ENCODE data around the gene ASCC1.
"Not testable (repeated sequence)": the region's sequence is repeated elsewhere in the genome, so short reads cannot be mapped to it uniquely, and the experiment has no call there.

The ASCC1 gene

DNA sequence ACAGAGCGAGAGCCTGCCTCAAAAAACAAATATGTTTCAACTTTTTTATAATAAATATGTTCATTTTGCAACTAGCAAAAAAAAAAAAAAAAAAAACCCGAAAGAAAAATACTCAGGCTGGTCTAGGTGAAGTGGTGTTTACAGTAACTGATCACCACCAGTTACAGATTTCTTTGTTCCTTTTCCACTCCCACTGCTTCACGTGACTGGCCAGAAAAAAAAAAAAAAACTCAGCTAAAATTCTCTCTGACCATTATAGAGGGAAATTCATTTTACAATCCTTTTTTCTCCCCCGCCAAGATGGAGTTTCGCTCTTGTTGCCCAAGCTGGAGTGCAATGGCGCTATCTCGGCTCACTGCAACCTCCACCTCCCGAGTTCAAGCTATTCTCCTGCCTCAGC is 4.6 kb upstream of the ASCC1 start:
- DNase-seq (ENCODE audit: low read depth, low spot score), result no peak

DNA sequence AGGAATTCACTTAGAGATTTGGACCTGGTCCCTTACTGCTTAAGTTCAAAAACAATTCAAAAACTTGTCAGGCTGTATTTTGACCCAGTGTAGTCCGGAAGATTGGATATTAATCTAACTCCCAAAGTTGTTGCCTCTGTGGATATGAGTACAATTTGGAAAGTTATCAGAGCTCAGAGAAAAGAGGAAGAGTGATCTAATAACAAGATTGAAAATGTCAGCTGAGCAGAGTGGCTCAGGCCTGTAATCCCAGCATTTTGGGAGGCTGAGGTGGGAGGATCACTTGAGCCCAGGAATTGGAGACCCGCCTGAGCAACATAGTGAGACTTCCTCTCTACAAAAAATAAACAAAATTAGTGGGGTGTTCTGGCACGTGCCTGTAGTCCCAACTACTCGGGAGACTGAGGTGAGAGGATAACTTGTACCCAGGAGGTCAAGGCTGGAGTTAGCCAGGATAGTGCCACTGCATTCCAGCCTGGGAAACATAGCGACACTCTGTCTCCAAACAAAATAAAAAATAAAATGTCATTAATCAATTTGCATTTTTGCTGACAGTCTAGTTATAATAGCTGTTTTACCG is 3.2 kb upstream of the ASCC1 start:
- DNase-seq (ENCODE audit: low read depth, low spot score), result no peak

DNA sequence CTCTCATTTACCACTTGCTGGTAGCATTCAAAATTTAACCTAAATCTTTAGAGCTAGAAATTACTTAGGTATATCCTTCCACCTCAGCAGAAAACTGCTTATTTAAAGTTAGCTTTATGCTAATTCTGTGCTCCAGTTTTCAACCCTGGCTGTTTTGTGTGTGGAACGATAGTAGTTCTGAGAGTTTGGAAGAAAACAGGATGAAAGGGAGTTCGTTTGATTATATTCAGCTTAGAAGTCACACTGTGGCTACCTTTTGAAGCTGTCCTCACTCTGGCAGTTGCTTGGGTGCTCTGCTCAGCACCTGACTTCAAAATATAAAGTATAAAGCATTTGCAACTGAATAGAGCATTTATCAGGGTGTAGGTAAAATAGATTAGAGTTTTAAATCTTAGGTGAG is 2.6 kb upstream of the ASCC1 start:
- DNase-seq (ENCODE audit: low read depth, low spot score), result no peak

DNA sequence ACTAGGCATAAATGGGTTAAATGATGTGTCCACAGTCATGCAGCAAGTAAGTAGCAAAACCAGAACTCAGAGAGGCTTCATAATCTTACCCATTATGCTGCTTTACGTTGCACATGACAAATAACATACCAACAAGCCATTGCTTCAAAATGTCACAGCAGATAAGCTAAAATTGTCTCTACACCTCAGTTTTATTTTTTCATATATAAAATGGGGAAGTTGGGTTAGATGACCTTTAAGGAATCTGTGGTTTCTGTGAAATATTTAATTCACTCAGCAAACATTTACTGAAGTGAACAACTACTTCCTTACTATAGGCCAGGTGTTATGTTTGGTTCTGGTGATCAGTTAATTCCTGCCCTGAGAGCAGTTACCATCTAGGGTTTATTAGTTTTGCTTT is 2.2 kb upstream of the ASCC1 start:
- no peak for DNase-seq (ENCODE audit: low read depth, low spot score)

DNA sequence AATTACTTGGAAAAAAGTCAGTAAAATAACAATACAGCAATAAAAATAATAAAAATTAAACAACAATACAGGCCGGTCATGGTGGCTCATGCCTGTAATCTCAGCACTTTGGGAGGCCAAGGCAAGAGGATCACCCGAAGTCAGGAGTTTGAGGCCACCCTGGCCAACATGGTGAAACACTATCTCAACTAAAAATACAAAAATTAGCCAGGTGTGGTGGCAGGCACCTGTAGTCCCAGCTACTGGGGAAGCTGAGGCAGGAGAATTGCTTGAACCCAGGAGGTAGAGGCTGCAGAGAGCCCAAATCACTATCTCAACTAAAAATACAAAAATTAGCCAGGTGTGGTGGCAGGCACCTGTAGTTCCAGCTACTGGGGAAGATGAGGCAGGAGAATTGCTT is 4.2 kb downstream of the ASCC1 start:
- not testable (repeated sequence) for DNase-seq (ENCODE audit: low read depth, low spot score)

DNA sequence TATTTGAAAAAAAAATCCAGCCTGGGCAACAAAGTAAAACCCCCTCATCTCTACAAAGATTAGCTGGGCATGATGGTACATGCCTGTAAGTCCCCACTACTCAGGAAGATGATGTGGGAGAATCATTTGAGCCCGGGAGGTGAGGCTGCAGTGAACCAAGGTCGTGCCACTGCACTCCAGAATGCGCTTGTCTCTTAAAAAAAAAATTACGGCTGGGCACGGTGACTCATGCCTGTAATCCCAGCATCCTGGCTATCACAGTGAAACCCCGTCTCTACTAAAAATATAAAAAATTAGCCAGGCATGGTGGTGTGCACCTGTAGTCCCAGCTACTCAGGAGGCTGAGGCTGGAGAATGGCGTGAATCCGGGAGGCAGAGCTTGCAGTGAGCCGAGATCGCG is 4.7 kb downstream of the ASCC1 start:
- DNase-seq (ENCODE audit: low read depth, low spot score), result not testable (repeated sequence)

DNA sequence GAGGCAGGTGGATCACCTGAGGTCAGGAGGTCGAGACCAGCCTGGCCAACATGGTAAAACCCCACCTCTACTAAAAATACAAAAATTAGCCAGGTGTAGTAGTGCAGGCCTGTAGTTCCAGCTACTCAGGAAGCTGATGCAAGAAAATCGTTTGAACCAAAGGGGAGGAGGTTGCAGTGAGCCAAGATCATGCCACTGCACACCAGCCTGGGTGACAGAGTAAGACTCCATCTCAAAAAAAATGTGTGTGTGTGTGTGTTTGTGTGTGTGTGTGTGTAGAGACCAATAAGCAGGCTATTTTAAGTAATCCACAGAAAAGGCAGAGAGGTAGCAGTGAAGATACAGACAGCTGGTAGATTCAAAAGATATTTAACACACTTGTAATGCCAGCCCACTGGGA is 7.5 kb downstream of the ASCC1 start:
- not testable (repeated sequence) for DNase-seq (ENCODE audit: low read depth, low spot score)

DNA sequence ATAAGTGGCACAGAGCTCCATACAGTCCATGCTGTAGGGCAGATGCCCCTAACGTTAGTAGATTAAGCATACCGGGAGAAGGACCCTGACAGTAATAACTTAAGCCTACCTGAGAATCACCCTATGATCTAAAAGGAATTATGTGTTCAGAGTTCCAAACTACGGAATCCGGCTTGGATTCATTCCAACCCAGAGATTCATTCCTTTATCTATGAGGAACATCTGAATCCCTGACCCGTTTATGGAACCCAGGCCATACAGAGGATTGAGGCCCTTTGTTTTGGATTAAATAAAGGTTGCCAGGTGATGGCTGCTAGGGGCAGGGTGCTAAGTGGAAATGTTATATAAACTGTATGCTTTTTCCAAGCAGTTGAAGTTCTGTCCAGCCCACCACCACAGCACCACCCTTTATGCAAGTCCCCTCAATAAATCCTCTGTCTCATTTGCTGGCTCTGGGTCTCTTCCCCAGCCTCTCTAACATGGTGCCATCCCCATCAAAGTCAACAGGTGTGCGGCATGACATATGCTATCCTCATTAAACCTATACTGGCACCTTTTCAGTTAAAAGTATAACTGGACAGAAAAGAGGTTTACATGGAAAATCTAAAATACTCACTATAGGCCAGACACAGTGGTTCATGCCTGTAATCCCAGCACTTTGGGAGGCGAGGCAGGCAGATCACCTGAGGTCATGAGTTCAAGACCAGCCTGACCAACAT is 9.4 kb downstream of the ASCC1 start:
- no peak for DNase-seq (ENCODE audit: low read depth, low spot score)

DNA sequence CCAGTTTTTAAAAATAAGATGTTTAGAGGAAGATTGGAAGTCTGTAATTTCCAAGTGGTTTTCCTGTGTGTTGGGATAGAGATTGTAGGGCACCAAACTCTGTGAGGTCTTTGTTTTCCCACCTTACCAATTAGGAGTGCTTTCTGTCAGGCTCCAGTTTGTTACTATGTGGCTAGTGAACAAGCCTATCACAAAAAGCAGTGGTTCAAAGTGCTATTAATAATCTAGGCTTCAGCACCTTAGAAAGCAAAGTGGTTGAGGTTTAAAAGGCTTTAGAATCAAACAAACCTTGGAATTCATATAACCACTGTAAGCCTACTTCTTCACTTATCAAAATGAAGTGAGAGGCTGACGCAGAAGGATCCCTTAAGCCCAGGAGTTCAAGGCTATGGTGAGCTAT is 11.4 kb downstream of the ASCC1 start:
- DNase-seq (ENCODE audit: low read depth, low spot score), result no peak

DNA sequence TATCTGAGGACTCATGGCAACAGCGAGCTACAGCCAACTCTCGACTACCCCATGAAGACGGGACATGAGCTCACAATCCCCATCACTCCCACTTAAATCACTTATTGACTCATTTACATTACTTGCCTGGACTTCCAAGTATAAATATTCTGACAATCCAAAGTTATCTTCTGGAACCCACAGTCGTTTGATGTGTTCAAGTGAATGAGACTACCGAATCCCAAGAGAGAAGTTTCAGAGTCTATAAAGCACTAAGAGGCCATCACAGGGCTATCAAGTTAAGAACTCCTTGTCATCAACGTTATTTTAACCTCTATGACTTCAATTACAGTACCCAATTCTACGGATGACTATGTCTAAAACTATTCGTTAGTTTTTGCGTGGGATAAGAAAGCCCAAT is 11.8 kb downstream of the ASCC1 start:
- DNase-seq (ENCODE audit: low read depth, low spot score), result peak; percentile 44

DNA sequence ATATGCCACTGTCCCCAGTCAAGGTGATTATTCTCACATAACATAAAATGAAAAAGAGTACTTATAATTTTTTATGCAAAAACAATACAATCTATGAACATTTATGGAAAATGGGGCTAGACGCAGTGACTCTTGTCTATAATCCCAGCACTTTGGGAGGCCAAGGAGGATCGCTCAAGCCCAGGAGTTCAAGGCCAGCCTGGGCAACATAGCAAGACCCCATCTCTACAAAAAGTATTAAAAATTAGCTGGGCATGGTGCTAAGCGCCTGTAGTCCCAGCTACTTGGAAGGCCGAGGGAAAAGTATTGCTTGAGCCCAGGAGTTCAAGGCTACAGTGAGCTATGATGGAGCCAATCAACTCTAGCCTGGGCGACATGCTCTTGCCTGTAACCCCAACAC is 14.8 kb downstream of the ASCC1 start:
- DNase-seq (ENCODE audit: low read depth, low spot score), result no peak

DNA sequence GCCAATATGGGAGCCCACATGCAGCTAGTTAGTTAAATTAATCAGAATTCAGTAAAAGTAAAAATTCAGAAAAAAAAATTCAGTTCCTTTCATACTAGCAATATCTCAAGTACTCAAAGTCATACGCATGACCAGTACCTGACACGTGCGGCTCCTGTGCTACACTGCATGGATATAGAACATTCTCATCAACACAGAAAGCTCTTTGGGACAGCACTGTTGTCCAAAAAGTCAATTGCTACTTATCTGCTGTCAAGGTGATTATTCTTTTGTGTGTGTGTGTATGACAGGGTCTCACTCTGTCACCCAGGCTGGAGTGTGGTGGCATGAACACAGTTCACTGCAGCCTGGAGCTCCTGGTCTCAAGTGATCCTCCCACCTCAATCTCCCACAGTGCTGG is 15.2 kb downstream of the ASCC1 start:
- no peak for DNase-seq (ENCODE audit: low read depth, low spot score)

DNA sequence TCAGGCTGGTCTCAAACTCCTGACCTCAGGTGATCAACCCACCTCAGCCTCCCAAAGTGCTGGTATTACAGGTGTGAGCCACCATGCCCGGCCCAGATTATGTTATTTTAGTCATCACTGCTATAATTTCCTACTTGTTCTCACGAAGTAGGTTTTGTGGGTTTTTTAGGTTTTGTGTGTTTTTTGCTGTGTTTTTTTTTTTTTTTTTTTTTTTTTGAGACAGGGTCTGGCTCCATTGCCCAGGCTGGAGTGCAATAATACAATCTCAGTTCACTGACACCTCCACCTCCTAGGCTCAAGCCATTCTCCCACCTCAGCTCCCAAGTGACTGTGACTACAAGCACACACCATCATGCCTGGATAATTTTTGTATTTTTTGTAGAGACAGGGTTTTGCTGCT is 21.1 kb downstream of the ASCC1 start:
- no peak for DNase-seq (ENCODE audit: low read depth, low spot score)

DNA sequence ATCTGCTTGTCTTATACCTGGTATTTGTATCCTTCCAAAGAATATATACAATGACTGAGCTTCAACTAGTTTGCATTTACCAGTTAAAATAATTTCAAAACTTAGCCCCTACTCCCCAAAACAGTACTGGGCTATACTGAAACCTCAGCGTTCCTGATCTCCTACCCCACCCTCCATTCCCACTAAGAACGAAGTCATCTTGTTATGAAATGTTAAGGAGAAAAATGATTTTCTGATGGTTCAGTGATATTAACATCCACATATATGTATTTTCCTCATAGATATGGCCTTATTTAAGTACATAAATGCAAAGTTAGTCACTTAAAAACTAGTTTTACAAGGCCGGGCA is 29.1 kb downstream of the ASCC1 start:
- no peak for DNase-seq (ENCODE audit: low read depth, low spot score)

DNA sequence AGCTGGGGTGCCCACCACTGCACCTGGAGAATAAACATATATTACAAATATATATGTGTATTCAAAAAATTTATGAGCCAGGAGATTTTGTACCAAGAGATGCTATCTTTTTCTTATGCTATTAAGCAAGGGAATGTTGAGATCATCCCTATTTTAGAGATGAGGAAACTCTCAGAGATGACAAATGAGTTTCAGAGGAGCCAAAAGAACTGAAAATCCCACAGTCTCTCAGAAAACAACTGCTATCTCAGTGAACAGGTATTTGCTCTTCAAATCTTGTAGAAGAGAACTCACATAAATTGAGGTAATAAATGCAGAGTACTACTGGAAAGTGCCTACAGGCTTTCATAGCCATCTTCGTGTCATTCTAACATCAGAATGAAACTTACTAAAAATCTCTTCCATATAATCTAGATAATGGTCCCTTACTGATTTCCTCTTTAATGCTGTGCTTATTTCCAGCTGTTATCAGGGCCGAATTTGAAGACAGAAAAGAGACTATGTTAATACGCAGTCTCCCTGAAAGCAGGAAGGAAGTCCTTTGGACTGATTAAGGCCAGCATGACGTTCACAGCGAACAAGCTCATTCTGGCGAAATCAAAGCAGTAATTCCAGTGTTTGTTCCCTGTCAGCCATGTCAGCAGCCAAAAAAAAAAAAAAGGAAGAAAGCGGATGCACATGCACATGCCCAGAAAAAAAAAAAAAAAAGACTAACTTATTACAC is 29.7 kb downstream of the ASCC1 start:
- no peak for DNase-seq (ENCODE audit: low read depth, low spot score)

DNA sequence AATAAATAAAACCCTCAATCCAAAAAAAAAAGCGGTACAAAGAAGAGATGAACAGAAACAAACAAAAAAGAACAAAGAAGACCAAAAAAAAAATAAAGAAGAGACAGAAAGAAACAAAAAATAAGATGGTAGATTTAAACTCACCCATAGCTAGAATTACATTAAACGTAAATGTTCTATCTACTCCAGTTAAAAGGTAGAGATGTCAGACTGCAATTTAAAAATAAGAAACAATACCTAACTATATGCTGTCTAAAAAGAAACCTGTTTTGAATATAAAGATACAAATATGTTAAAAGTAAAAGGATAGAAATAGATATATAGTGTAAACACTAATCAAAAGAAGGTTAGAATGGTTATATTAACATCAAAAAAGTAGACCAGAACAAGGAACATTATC is 31.9 kb downstream of the ASCC1 start:
- no peak for DNase-seq (ENCODE audit: low read depth, low spot score)

DNA sequence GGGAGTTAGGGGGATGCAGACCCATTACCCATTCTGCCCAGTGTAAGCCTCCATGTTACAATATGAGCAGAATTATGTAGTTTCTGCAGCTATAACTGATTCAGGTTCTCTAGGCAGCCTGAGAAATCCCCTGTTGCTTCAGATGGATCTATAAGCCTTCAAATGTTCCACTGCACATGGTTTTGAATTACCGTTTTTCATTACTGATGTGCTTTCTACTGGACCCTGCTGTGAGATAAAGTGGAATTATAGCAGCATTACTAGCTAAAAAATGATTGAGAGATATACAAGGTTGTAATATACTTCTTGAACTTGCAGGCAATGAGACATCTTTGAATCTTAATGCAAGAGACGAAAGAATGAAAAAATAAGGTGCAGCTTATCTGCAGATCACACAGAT is 38.6 kb downstream of the ASCC1 start:
- no peak for DNase-seq (ENCODE audit: low read depth, low spot score)

DNA sequence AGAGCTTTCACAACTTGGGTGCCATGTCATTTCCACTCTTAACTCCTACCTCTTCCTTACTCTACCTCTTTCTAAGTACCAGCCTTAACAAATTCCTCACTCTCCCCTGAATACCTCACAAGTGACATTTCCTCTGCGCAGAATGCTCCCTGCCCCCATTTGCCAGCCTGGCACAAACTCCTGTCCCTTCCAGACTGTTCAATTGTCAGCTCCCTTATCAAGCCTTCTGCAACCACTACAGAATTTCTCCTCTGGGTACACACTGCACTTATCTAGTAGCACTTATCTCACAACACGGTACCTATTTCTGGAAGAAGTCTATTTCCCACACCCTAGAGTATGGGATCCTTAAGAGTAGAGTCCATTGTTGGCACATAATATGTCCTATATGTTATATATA is 39.4 kb downstream of the ASCC1 start:
- DNase-seq (ENCODE audit: low read depth, low spot score), result no peak

DNA sequence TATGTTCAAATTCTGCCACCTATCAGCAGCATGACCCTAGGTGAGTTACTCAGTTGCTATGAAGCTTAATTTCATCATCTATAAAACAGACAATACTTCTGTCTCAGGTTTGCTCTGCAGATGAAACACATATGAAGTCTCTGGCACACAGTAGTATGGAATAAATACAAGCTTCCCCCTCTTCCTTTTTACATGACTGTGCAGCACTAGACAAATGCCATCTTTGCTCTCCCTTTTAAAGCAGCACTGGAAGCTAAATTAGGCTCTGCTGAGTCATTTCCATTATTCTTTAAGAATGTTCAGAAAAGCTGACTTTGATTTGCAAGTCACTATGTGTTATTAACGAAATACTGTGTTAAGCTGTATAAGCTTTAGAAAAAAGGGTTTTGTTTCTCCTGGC is 40.9 kb downstream of the ASCC1 start:
- DNase-seq (ENCODE audit: low read depth, low spot score), result peak; percentile 53

DNA sequence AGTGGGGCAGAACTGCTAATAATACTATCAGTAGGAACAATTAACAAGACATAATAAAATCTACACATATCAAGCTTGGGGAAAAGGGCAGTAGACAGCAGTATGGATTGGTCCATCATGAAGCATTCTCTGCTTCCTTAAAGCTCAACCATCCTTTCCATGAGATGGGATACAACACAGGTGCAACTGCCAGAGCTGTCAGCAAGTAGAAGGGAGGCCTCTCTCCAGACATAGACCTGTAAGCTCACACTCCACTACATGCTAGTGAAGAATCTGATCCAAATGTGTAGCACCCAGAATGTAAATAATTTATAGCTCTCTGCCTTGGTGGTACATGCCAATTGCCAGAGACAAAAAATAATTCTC is 41.8 kb downstream of the ASCC1 start:
- no peak for DNase-seq (ENCODE audit: low read depth, low spot score)

DNA sequence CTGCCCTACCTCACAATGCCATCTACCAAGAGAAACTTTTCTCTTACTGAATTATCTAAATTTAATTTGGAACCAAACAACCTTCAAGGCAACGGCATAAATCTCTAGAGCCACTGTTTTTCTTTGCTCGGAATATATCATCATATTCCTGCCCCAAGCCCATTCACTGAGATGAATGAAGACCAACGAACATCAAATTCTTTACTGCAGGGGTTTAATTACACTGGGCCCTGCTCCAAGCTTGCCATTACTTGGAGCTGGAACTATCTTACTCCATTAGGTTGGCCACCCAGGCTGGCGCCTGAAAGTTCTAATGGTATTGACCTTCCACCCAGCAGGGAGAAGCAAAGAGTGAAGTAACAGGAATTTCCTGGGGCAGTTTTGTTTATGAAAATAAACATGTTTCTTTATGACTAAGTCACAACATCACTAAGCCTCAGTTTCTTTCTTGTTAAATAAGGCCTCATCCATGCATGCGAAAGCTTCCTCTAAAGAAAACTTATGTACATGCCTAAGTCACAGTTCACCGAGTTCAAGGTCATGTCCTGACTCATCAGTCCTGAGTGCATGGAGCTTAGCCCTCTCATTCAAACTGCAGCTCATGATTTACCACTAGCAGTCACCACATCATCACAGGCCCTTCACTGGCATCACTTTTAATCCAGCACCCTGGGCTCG is 42.3 kb downstream of the ASCC1 start:
- DNase-seq (ENCODE audit: low read depth, low spot score), result peak; percentile 52

DNA sequence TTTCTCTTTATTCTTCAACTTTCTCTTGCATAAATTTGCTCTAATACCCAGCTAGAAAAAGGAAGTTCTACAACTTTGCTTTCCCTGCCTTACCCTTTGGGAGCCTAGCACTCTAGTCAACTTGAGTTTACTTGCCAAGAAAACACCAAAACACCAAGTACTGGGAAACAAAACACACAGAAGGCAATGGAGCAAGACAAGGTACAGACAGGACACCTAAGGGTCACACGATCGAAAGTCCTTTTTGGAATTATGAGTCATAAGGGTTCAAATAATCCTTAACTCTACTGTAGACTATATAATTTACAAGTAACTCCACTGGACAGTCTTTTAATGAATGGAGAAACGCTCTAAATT is 42.8 kb downstream of the ASCC1 start:
- no peak for DNase-seq (ENCODE audit: low read depth, low spot score)

DNA sequence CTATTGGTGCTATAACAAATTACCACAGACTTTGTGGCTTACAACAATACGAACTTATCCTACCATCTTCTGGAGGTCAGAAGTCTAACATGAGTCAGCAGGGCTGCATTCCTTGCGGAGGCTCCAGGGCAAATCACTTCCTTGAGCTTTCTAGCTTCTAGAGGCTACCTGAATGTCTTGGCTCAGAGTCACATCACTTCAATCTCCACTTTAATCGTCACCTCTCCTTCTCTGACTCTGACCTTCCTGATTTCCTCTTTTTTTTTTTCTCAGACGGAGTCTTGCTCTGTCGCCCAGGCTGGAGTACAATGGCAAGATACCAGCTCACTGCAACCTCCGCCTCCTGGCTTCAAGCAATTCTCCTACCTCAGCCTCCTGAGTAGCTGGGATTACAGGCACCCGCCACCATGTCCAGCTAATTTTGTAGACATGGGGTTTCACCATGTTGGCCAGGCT is 44.9 kb downstream of the ASCC1 start:
- DNase-seq (ENCODE audit: low read depth, low spot score), result peak; percentile 72
